ENCODE results near the gene MIPOL1.

DNA sequence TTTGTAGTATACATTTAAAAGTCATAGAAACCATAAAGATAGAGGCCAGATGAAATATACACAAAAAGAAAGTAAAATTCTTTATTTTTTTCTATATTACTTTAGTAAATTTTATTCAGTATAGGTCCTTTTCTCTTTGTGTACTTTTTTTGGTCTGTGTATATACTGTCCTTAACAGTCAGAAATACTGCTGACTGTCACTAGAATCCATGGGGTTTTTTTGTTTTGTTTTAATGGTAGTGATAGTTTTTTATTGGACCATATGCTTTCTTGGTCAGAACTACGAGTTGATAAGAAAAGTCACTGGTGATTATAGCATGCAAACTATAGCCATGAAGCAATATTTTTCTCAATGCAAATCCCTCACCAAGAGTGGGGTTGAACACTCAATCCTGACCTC is 231.9 kb downstream of the MIPOL1 start:
- TF ChIP-seq, protein P1, sequence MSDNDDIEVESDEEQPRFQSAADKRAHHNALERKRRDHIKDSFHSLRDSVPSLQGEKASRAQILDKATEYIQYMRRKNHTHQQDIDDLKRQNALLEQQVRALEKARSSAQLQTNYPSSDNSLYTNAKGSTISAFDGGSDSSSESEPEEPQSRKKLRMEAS (IDR thresholded peaks at IDR 0.05): no peak
- TF ChIP-seq EGR1 (IDR thresholded peaks at IDR 0.05; ENCODE audit: low read depth in 2 of 2) (no peak), CTCF (IDR thresholded peaks at IDR 0.05; ENCODE audit: low read depth, low read length, missing input control) (no peak), SP1 (IDR thresholded peaks at IDR 0.05) (no peak), TAF1 (conservative IDR thresholded peaks at IDR 0.05) (no peak), RAD21 (IDR thresholded peaks at IDR 0.05) (no peak), YY1 (IDR thresholded peaks at IDR 0.05) (no peak), NR2F2 (IDR thresholded peaks at IDR 0.05) (no peak)
